ENCODE measurements around the gene ANKRD13B.

DNA sequence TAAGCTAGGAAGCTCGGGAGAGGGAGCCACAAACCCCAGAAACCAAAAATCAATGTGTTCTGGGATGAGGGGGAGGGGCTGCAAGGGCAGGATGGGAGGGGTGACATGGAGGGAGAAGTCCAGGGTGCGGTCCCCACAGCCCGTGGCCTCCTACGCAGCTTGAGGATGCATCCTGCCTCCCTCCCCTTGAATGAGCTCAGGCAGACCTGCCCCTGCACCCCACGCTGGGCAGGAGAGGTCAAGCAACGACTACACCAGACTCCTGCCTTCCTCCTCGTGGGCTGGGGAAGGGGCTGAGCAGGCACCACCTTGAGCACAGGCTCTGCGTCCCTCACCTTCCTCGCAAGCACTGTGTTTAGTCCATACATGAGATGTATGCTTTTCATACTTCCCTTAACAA is 3.9 kb downstream of the ANKRD13B start:
- TF ChIP-seq, protein P1, sequence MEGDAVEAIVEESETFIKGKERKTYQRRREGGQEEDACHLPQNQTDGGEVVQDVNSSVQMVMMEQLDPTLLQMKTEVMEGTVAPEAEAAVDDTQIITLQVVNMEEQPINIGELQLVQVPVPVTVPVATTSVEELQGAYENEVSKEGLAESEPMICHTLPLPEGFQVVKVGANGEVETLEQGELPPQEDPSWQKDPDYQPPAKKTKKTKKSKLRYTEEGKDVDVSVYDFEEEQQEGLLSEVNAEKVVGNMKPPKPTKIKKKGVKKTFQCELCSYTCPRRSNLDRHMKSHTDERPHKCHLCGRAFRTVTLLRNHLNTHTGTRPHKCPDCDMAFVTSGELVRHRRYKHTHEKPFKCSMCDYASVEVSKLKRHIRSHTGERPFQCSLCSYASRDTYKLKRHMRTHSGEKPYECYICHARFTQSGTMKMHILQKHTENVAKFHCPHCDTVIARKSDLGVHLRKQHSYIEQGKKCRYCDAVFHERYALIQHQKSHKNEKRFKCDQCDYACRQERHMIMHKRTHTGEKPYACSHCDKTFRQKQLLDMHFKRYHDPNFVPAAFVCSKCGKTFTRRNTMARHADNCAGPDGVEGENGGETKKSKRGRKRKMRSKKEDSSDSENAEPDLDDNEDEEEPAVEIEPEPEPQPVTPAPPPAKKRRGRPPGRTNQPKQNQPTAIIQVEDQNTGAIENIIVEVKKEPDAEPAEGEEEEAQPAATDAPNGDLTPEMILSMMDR (IDR thresholded peaks at IDR 0.05) = no peak
- TF ChIP-seq EZH2phosphoT487 (IDR thresholded peaks at IDR 0.05) = no peak
